Fibroblast of lung (primary cell): ENCODE data around the gene CYP24A1. TPM values are rescaled to one million over a fixed set of nuclear protein-coding genes. Genes with fewer than 3 reads are reported as not detected.

Experiments
- DNase-seq, 2 donors: peaks; one replicate each; pipeline versions ENCODE4 v3.0.0 to v3.0.0-alpha.2; 2010; ENCODE audit warnings: low read depth in 2 of 2
- H2AFZ ChIP-seq: 2 replicates; pipeline ENCODE4 v1.5.1; 2012; ENCODE audit warnings: low read length, control low read depth, inconsistent platforms
- H3K27ac ChIP-seq: 2 replicates; pipeline ENCODE4 v1.5.1; 2011; ENCODE audit warnings: low read length, control low read depth; ENCODE audit not compliant: insufficient read depth
- H3K27me3 ChIP-seq: 2 replicates; pipeline ENCODE4 v1.5.1; 2011; ENCODE audit warnings: mild to moderate bottlenecking, low read length; ENCODE audit not compliant: control insufficient read depth, insufficient read depth
- H3K36me3 ChIP-seq: 2 replicates; pipeline ENCODE4 v1.5.1; 2011; ENCODE audit warnings: low read length; ENCODE audit not compliant: control insufficient read depth, insufficient read depth
- H3K4me1 ChIP-seq: 2 replicates; pipeline ENCODE4 v1.5.1; 2011; ENCODE audit warnings: low read length; ENCODE audit not compliant: control insufficient read depth, insufficient read depth; ENCODE audit errors: extremely low read depth
- H3K4me2 ChIP-seq: 2 replicates; pipeline ENCODE4 v1.5.1; 2011; ENCODE audit warnings: low read length, control low read depth; ENCODE audit not compliant: insufficient read depth; ENCODE audit errors: extremely low read depth
- H3K4me3 ChIP-seq, 4 experiments: fragments of 200-600 bp in 1 of 4; sonication (generic) in 1 of 4; replicated peaks in 1 of 4; 2 replicates each; pipeline ENCODE4 v1.5.1; 2011 to 2016; ENCODE audit warnings: low read length in 4 of 4, low read depth in 3 of 4, mild to moderate bottlenecking in 3 of 4, control low read depth in 2 of 4, inconsistent platforms in 1 of 4, mixed read lengths in 1 of 4; ENCODE audit not compliant: insufficient read depth in 1 of 4; ENCODE audit errors: control extremely low read depth in 1 of 4
- H3K79me2 ChIP-seq: 2 replicates; pipeline ENCODE4 v1.5.1; 2012; ENCODE audit warnings: mild to moderate bottlenecking, low read length, inconsistent platforms; ENCODE audit not compliant: control insufficient read depth, insufficient read depth
- H3K9ac ChIP-seq: 2 replicates; pipeline ENCODE4 v1.5.1; 2011; ENCODE audit warnings: mild to moderate bottlenecking, low read length, control low read depth; ENCODE audit not compliant: insufficient read depth
- H3K9me3 ChIP-seq: 2 replicates; pipeline ENCODE4 v1.5.1; 2012; ENCODE audit warnings: low read depth, low read length; ENCODE audit not compliant: control insufficient read depth, insufficient read depth
- H4K20me1 ChIP-seq: 2 replicates; pipeline ENCODE4 v1.5.1; 2011; ENCODE audit warnings: low read length; ENCODE audit not compliant: control insufficient read depth, insufficient read depth; ENCODE audit errors: extremely low read depth
- CTCF ChIP-seq, 2 donors: IDR thresholded peaks in 1 of 2; conservative IDR thresholded peaks in 1 of 2; 1 replicate in 1 of 2; 2 replicates in 1 of 2; pipeline ENCODE4 v1.5.1; 2011 to 2012; ENCODE audit warnings: low read length in 2 of 2, control low read depth in 1 of 2, inconsistent platforms in 1 of 2, low read depth in 1 of 2, mild to moderate bottlenecking in 1 of 2
- EZH2 ChIP-seq: IDR thresholded peaks from 2 replicates; pipeline ENCODE4 v1.5.1; 2012; ENCODE audit warnings: low read length, control low read depth, mild to moderate bottlenecking; ENCODE audit errors: missing control alignments
- polyA plus RNA-seq, 2 donors: library from polyadenylated mRNA; depleted of rRNA in 1 of 2; stranded (reverse) in 1 of 2; unstranded in 1 of 2; fragments of >200 nt; gene quantifications; 2 replicates each; pipeline ENCODE4 v1.2.1, GENCODE V29; 2011 to 2012; ENCODE audit warnings: missing spikeins in 1 of 2
- total RNA-seq: library from RNA; depleted of rRNA; stranded (reverse); fragments of >200 nt; gene quantifications from 2 replicates; pipeline ENCODE4 v1.2.1, GENCODE V29; 2014

CYP24A1 gene
- total and polyA plus RNA-seq, 2 donors (not counting 1 experiment from before 2014, with no cell fraction given) = not detected

GRCh38 chr20:54139188-54139587 lies 34.6 kb downstream of the CYP24A1 start:
- H3K27ac ChIP-seq = no peak overlapping the region
- no peak overlapping the region for H3K4me2 ChIP-seq
- TF ChIP-seq EZH2 = no peak
- no peak for TF ChIP-seq CTCF (conservative IDR thresholded peaks at IDR 0.05 in 1 of 2, IDR thresholded peaks at IDR 0.05 in 1 of 2; ENCODE audit: low read depth in 1 of 2, low read length in 2 of 2)
- H4K20me1 ChIP-seq = no peaks in the 10 kb centered on the region
- H2AFZ ChIP-seq = no peak overlapping the region
- no peaks in the 10 kb centered on the region for H3K4me1 ChIP-seq
- H3K4me3 ChIP-seq = no peak overlapping the region
- no peaks in the 10 kb centered on the region for H3K36me3 ChIP-seq
- no peak overlapping the region for H3K9ac ChIP-seq
- DNase-seq = peak in 1 of 2 donors; percentile 30
- H3K9me3 ChIP-seq = no peaks in the 10 kb centered on the region
- H3K79me2 ChIP-seq = no peaks in the 10 kb centered on the region
- H3K27me3 ChIP-seq = no peaks in the 10 kb centered on the region

DNA sequence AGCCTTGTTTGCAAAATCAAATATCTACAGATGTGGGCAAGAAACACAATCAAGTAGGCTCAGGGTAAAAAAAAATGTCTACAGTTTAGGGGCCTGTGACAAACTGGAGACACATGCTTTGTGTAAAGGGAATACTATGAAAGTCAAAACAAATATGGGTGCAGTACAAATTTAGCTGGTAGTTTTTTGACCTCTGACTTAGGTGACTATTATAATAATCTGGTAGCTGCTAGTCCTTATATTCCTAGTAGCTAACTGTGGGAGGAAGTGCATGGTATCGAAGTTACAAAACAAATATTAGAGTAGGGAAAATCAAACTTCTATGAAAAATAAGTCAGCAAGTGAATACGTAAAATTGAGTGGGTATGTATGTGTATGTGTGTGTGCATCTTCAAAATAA lies 35.4 kb downstream of the CYP24A1 start:
- H3K9me3 ChIP-seq = no peaks in the 10 kb centered on the region
- H2AFZ ChIP-seq = no peak overlapping the region
- H3K36me3 ChIP-seq = no peaks in the 10 kb centered on the region
- H3K9ac ChIP-seq = no peak overlapping the region
- H3K4me3 ChIP-seq = no peak overlapping the region
- no peak overlapping the region for H3K4me2 ChIP-seq
- H3K27ac ChIP-seq = no peak overlapping the region
- TF ChIP-seq CTCF (conservative IDR thresholded peaks at IDR 0.05 in 1 of 2, IDR thresholded peaks at IDR 0.05 in 1 of 2; ENCODE audit: low read depth in 1 of 2, low read length in 2 of 2) (no peak), EZH2 (no peak)
- no peaks in the 10 kb centered on the region for H4K20me1 ChIP-seq
- peaks cover under 1% of the 10 kb centered on the region for H3K4me1 ChIP-seq
- no peak for DNase-seq
- no peaks in the 10 kb centered on the region for H3K27me3 ChIP-seq
- no peaks in the 10 kb centered on the region for H3K79me2 ChIP-seq

DNA sequence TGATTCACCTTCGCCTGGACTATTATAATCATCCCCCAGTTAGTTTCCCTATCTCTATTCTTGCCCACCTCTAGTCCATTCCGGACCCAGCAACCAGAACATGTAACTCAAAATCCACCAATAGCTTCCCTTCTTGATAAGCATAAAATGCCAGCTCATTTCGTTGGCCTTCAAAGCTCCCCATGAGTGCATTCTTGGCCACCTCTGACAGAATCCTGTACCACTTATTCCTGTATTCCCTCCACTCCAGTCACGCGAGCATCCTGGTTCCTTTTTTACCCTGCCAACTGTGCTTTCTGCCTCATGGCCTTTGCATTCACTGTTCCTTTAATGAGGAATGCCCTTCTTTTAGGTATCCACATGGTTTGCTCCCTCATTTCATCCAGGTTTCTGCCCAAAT lies 36.7 kb downstream of the CYP24A1 start:
- DNase-seq = peak in 1 of 2 donors; percentile 83
- Histone ChIP-seq H3K27me3 (no peaks in the 10 kb centered on the region), H3K9ac (no peak overlapping the region), H3K4me1 (peaks cover 9% of the 10 kb centered on the region), H3K36me3 (no peaks in the 10 kb centered on the region), H3K4me2 (no peak overlapping the region), H3K9me3 (no peaks in the 10 kb centered on the region), H3K27ac (no peak overlapping the region), H2AFZ (no peak overlapping the region), H3K4me3 (no peak overlapping the region), H4K20me1 (no peaks in the 10 kb centered on the region), H3K79me2 (no peaks in the 10 kb centered on the region)
- TF ChIP-seq CTCF (conservative IDR thresholded peaks at IDR 0.05 in 1 of 2, IDR thresholded peaks at IDR 0.05 in 1 of 2; ENCODE audit: low read depth in 1 of 2, low read length in 2 of 2) (no peak), EZH2 (no peak)
